Measurements from ENCODE around the gene RAB9A. TPM values are rescaled to one million over a fixed set of nuclear protein-coding genes. Genes with fewer than 3 reads are reported as not detected.

Gene RAB9A
- total RNA-seq, 4 donors from 2014 or later, result 29.5 to 47.0 (median 36.0) TPM

- Histone ChIP-seq H3K27me3 (no peaks in the 10 kb centered on the region), H3K36me3 (peaks cover 15 to 35% of the 10 kb centered on the region in 2 donors), H3K27ac (no peak overlapping the region), H3K9me3 (no peaks in the 10 kb centered on the region), H3K4me1 (no peaks in the 10 kb centered on the region), H3K4me3 (replicated peaks in 1 of 3) (no peak overlapping the region)
- DNase-seq, result no peak
- intact Hi-C loops (cut with DNase I), result no loop called here
- 84 to 90% methylated on average over 8 of the region's 8 CpGs for WGBS, 2 donors
- TF ChIP-seq POLR2A (IDR thresholded peaks at IDR 0.05), result no peak
- TF ChIP-seq CTCF (IDR thresholded peaks at IDR 0.05), result no peak
Observed at GRCh38 chrX:13759152-13759718, 70.3 kb downstream of the RAB9A start.

Other genes starting within 250 kb of the RAB9A start
- not detected for gene EGFL6, start 119.5 kb upstream of the RAB9A start, total RNA-seq
- gene TCEANC, start 36.0 kb upstream of the RAB9A start, total RNA-seq, result 1 to 10 TPM; 4.5 to 8.6 (median 6.4) TPM
- 10 to 100 TPM; 18.9 to 27.7 (median 22.1) TPM for gene TRAPPC2, start 45.5 kb downstream of the RAB9A start, total RNA-seq
- 10 to 100 TPM; 33.6 to 46.0 (median 43.5) TPM for gene OFD1, start 45.6 kb downstream of the RAB9A start, total RNA-seq
- gene GPM6B, start 128.0 kb downstream of the RAB9A start, total RNA-seq, result 1 to 10 TPM; 2.3 to 9.9 (median 6.1) TPM

Data from thyroid gland (tissue), 4 donors.